ENCODE measurements around the gene STAM.

DNA sequence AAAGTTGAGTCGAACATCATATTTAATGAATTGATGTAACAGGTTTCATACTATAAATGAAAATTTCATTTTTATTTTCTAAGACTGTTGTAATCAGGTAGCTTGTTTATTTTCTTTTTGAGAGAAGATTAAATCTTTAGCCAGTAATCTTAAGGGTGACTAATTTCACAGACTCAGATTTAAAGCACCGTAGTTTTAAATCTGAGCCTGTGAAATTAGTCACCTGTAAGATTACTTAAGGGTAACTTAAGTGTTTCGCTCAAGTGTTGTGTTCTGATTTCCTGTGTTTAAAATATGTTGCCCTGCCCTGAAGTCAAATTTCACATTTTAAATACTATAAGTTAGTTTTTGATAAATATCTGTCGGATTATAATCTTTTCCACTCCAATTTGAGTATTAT lies 72.2 kb downstream of the STAM start:
- TF ChIP-seq, protein P1, sequence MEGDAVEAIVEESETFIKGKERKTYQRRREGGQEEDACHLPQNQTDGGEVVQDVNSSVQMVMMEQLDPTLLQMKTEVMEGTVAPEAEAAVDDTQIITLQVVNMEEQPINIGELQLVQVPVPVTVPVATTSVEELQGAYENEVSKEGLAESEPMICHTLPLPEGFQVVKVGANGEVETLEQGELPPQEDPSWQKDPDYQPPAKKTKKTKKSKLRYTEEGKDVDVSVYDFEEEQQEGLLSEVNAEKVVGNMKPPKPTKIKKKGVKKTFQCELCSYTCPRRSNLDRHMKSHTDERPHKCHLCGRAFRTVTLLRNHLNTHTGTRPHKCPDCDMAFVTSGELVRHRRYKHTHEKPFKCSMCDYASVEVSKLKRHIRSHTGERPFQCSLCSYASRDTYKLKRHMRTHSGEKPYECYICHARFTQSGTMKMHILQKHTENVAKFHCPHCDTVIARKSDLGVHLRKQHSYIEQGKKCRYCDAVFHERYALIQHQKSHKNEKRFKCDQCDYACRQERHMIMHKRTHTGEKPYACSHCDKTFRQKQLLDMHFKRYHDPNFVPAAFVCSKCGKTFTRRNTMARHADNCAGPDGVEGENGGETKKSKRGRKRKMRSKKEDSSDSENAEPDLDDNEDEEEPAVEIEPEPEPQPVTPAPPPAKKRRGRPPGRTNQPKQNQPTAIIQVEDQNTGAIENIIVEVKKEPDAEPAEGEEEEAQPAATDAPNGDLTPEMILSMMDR (IDR thresholded peaks at IDR 0.05): no peak
- TF ChIP-seq POLR2AphosphoS5 (IDR thresholded peaks at IDR 0.05) (no peak), POLR2A (IDR thresholded peaks at IDR 0.05) (no peak)
